Common myeloid progenitor, CD34-positive (primary cell): ENCODE data around the gene BRWD1.

Experiments
- CTCF ChIA-PET: fragments of 350-600 bp; sonication (Branson Sonifier 250); formaldehyde crosslinking; loops from one replicate; lab custom pipeline; 2021; ENCODE audit warnings: antibody characterized with exemption; lab: Charles Lee
- POLR2A ChIA-PET: fragments of 350-600 bp; sonication (Branson Sonifier 250); formaldehyde crosslinking; loops from one replicate; lab custom pipeline; 2021; ENCODE audit warnings: antibody characterized with exemption; lab: Charles Lee
- DNase-seq, 3 donors: peaks; one replicate each; pipeline versions ENCODE4 v3.0.0 to v3.0.0-alpha.2; 2013
- H3K27ac ChIP-seq, 2 experiments: 1 replicate in 1 of 2; 2 replicates in 1 of 2; pipeline ENCODE4 v1.7.0; 2013; ENCODE audit warnings: inconsistent platforms in 2 of 2, low read length in 2 of 2, mild to moderate bottlenecking in 2 of 2, low read depth in 1 of 2, moderate library complexity in 1 of 2; ENCODE audit not compliant: severe bottlenecking in 2 of 2, insufficient read depth in 1 of 2, poor library complexity in 1 of 2
- H3K27me3 ChIP-seq, 5 experiments: replicated peaks in 2 of 5; 1 replicate in 3 of 5; 2 replicates in 2 of 5; pipeline versions ENCODE4 v1.6.1 to v1.7.0; 2013; ENCODE audit warnings: low read length in 4 of 5, mild to moderate bottlenecking in 2 of 5, moderate library complexity in 2 of 5, inconsistent platforms in 1 of 5; ENCODE audit not compliant: insufficient read depth in 5 of 5, control insufficient read depth in 4 of 5
- H3K36me3 ChIP-seq, 4 experiments: 1 replicate in 2 of 4; 2 replicates in 2 of 4; pipeline versions ENCODE4 v1.6.1 to v1.7.0; 2013; ENCODE audit warnings: low read length in 3 of 4, control low read depth in 1 of 4, mild to moderate bottlenecking in 1 of 4; ENCODE audit not compliant: control insufficient read depth in 4 of 4, insufficient read depth in 4 of 4
- H3K4me1 ChIP-seq, 4 experiments: 1 replicate in 3 of 4; 2 replicates in 1 of 4; pipeline versions ENCODE4 v1.6.1 to v1.7.1; 2013; ENCODE audit warnings: low read length in 3 of 4, mild to moderate bottlenecking in 3 of 4, control low read depth in 1 of 4, inconsistent platforms in 1 of 4, moderate library complexity in 1 of 4; ENCODE audit not compliant: control insufficient read depth in 4 of 4, insufficient read depth in 4 of 4; ENCODE audit errors: control extremely low read depth in 1 of 4
- H3K4me3 ChIP-seq, 7 experiments: 1 replicate in 4 of 7; 2 replicates in 3 of 7; pipeline versions ENCODE4 v1.5.1 to v1.7.0; 2013; ENCODE audit warnings: mild to moderate bottlenecking in 7 of 7, low read length in 6 of 7, moderate library complexity in 6 of 7, inconsistent platforms in 2 of 7, low read depth in 2 of 7, control low read depth in 1 of 7; ENCODE audit not compliant: insufficient read depth in 4 of 7, control insufficient read depth in 1 of 7; ENCODE audit errors: extremely low read depth in 1 of 7
- H3K9me3 ChIP-seq, 5 experiments: 1 replicate in 4 of 5; 2 replicates in 1 of 5; pipeline versions ENCODE4 v1.6.1 to v1.7.1; 2013; ENCODE audit warnings: low read length in 4 of 5, mild to moderate bottlenecking in 2 of 5, inconsistent platforms in 1 of 5, low read depth in 1 of 5, moderate library complexity in 1 of 5; ENCODE audit not compliant: control insufficient read depth in 4 of 5, insufficient read depth in 2 of 5; ENCODE audit errors: control extremely low read depth in 1 of 5
- WGBS: methylation state at CpG from one replicate; pipeline ENCODE4 v1.1.5; 2013; ENCODE audit not compliant: insufficient coverage; 5-methylcytosine and 5-hydroxymethylcytosine counted together

The BRWD1 gene

GRCh38 chr21:39258207-39258606, 55.2 kb downstream of the BRWD1 start:
- 100% methylated on average over 2 of the region's 4 CpGs for whole genome bisulfite sequencing
- H3K4me3 ChIP-seq = no peak overlapping the region
- H3K9me3 ChIP-seq = no peaks in the 10 kb centered on the region
- no peak overlapping the region for H3K27ac ChIP-seq
- H3K27me3 ChIP-seq = no peaks in the 10 kb centered on the region
- CTCF ChIA-PET = no interaction called here
- POLR2A ChIA-PET = no interaction called here
- no peaks in the 10 kb centered on the region for H3K4me1 ChIP-seq
- no peak for DNase-seq
- peaks cover 19 to 78% (median 45%) of the 10 kb centered on the region in 4 experiments for H3K36me3 ChIP-seq

DNA sequence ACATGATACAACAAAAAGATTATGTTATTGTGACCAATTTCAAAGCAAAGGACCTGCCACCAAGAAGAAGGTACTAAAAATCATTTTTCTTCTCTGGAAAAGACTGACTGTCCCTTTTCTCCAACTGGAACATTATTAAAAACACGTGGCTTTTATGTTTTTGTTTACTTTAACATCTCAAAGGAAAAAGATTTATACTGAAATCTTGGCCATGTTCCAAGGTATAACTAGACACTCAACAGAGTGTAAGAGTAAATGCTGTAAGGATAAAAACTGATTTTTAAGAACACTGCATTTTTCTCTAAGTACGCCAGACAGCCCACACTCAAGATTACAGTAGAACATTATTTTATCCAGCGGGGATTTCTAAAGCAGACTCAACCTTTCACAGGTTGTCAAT, 62.1 kb downstream of the BRWD1 start:
- peaks cover 9 to 70% (median 42%) of the 10 kb centered on the region in 4 experiments for H3K36me3 ChIP-seq
- WGBS = 100% methylated on average over 2 of the region's 3 CpGs
- H3K4me1 ChIP-seq = no peaks in the 10 kb centered on the region
- no peaks in the 10 kb centered on the region for H3K27me3 ChIP-seq
- no peak overlapping the region for H3K4me3 ChIP-seq
- no peak for DNase-seq
- no peaks in the 10 kb centered on the region for H3K9me3 ChIP-seq
- ChIA-PET POLR2A (no interaction called here), CTCF (interaction anchor here (1.2 to 1.4 kb wide), 3 partner anchors 10 to 27 kb away, joined by 3 to 5 read pairs (median 4); no protein-coding TSS in a partner anchor)
- H3K27ac ChIP-seq = no peak overlapping the region

DNA sequence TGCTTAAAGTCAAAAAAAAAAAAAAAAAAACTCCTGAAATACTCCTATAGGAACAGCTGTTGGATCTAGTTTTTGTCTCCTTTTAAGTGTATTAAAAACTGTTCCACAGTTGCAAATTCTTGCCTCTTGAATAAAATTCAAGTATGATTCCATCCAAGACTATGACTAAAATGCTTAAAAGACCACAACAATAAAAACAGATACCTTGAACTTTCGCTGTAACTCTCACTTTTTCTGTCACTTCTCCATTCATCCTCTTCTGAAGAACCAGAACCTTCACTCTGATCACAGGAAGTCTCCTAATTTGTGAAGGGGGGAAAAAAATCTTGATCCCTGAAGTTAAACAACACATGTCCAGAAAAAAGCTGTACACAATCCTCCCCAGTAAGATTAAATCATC, 75.2 kb downstream of the BRWD1 start:
- Histone ChIP-seq H3K9me3 (no peaks in the 10 kb centered on the region), H3K4me1 (no peaks in the 10 kb centered on the region), H3K27me3 (no peaks in the 10 kb centered on the region), H3K27ac (no peak overlapping the region), H3K36me3 (peaks cover 21 to 69% (median 44%) of the 10 kb centered on the region in 4 experiments), H3K4me3 (no peak overlapping the region)
- DNase-seq = no peak
- CTCF ChIA-PET = interaction anchor here (1.3 to 1.8 kb wide), 3 partner anchors 9 to 20 kb away, joined by 4 to 7 read pairs (median 5); no protein-coding TSS in a partner anchor
- POLR2A ChIA-PET = interaction anchor here (0.6 kb wide), 2 partner anchors 58 to 109 kb away, joined by 4 to 6 read pairs; no protein-coding TSS in a partner anchor
- WGBS = no CpG with 5 or more reads among the region's 1 CpG

DNA sequence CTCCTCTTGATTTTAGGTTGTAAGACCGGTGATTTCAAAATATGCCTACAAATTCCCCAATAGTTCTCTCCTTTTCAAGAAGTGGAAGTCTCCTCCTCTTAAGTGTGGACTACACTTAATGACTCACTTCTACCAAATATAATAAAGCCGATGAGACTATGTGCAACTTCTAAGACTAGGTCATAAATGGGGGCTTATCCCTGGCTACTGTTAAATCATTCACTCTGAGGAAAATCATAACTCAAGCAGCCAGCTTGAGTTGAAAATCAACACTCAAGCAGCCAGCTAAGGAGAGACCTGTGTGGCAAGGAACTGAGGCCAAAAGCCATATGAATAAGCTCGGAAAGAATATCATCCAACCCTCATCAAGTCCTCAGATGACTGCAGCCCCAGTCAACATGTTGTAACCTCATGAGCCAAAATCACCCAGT, 80.6 kb downstream of the BRWD1 start:
- DNase-seq = no peak
- Histone ChIP-seq H3K27ac (no peak overlapping the region), H3K9me3 (no peaks in the 10 kb centered on the region), H3K27me3 (no peaks in the 10 kb centered on the region), H3K4me3 (no peak overlapping the region), H3K4me1 (no peaks in the 10 kb centered on the region), H3K36me3 (peaks cover 33 to 88% (median 56%) of the 10 kb centered on the region in 4 experiments)
- 100% methylated on average over 3 of the region's 3 CpGs for WGBS
- ChIA-PET POLR2A (no interaction called here), CTCF (no interaction called here)

GRCh38 chr21:39224930-39225329, 88.5 kb downstream of the BRWD1 start:
- no peaks in the 10 kb centered on the region for H3K27me3 ChIP-seq
- POLR2A ChIA-PET = interaction anchor here (0.6 kb wide), 1 partner anchor 134 kb away, joined by 3 read pairs; no protein-coding TSS in a partner anchor
- no peak overlapping the region for H3K4me3 ChIP-seq
- DNase-seq = no peak
- peaks cover 11 to 68% (median 34%) of the 10 kb centered on the region in 4 experiments for H3K36me3 ChIP-seq
- H3K27ac ChIP-seq = no peak overlapping the region
- CTCF ChIA-PET = no interaction called here
- no peaks in the 10 kb centered on the region for H3K4me1 ChIP-seq
- H3K9me3 ChIP-seq = peaks cover 0 to 2% (median 0%) of the 10 kb centered on the region in 5 experiments
- WGBS = 83% methylated on average over 1 of the region's 3 CpGs

- H3K4me3 ChIP-seq = no peak overlapping the region
- WGBS = no CpG with 5 or more reads among the region's 3 CpGs
- H3K27me3 ChIP-seq = no peaks in the 10 kb centered on the region
- no peaks in the 10 kb centered on the region for H3K4me1 ChIP-seq
- peaks cover 13 to 63% (median 30%) of the 10 kb centered on the region in 4 experiments for H3K36me3 ChIP-seq
- POLR2A ChIA-PET = no interaction called here
- H3K27ac ChIP-seq = no peak overlapping the region
- peaks cover 0 to 2% (median 0%) of the 10 kb centered on the region in 5 experiments for H3K9me3 ChIP-seq
- no peak for DNase-seq
- CTCF ChIA-PET = no interaction called here
Measured at GRCh38 chr21:39221997-39222486, 91.4 kb downstream of the BRWD1 start.

DNA sequence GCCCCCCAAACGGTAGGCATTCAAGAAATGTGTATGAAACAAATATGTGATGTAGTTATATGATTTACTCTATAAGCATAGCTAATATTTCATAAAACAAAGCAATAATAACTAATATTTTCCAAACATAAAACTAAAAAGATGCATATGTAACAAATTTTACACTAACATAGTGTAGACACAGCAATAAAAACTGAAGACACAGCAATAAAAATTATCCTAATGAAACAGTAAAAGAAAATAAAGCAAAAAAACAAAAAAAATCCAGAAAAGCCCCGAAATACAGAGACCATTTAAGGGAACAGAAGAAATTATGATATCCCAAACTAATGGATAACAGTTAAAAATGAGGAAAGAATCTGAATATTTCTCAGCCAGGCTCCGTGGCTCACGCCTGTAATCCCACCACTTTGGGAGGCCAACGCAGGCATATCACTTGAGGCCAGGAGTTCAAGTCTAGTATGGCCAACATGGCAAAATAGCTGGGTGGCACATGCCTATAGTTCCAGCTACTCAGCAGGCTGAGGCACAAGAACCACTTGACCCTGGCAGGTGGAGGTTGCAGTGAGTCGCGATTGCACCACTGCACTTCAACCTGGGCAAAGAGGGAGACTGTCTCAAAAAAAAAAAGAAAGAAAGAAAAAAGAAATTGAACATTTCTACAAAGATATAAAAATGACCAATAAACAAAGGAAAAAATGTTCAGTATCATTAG, 92.0 kb downstream of the BRWD1 start:
- Histone ChIP-seq H3K9me3 (peaks cover 0 to 1% (median 0%) of the 10 kb centered on the region in 5 experiments), H3K36me3 (peaks cover 12 to 60% (median 27%) of the 10 kb centered on the region in 4 experiments), H3K4me1 (no peaks in the 10 kb centered on the region), H3K27me3 (no peaks in the 10 kb centered on the region), H3K27ac (no peak overlapping the region), H3K4me3 (no peak overlapping the region)
- DNase-seq = no peak
- 80% methylated on average over 3 of the region's 7 CpGs for WGBS
- ChIA-PET POLR2A (no interaction called here), CTCF (no interaction called here)
